ENCODE measurements around the gene UBE2I.

UBE2I gene

GRCh38 chr16:1309888-1310831, 724 bp downstream of the UBE2I start:
- H3K4me1 ChIP-seq (ENCODE audit: insufficient read depth, low read length) = peaks cover 5% of the 10 kb centered on the region; the same call in 1 of the 2 replicates
- H3K36me3 ChIP-seq (ENCODE audit: insufficient read depth, low read length) = peaks cover 5% of the 10 kb centered on the region; the same call in 1 of the 2 replicates

GRCh38 chr16:1310832-1311200, 1.4 kb downstream of the UBE2I start:
- peaks cover 9% of the 10 kb centered on the region for H3K36me3 ChIP-seq (ENCODE audit: insufficient read depth, low read length)
- no peaks in the 10 kb centered on the region for H3K9me3 ChIP-seq (ENCODE audit: control insufficient read depth, insufficient read depth, low read length)
- peak overlapping the region; percentile 90; the same call in 1 of the 2 replicates for H3K9ac ChIP-seq (ENCODE audit: low read depth, low read length)
- H3K4me1 ChIP-seq (ENCODE audit: insufficient read depth, low read length) = peaks cover 5% of the 10 kb centered on the region; the same call in 1 of the 2 replicates

More at GRCh38 chr16:1309888-1310831, 724 bp downstream of the UBE2I start:
- Histone ChIP-seq H3K9ac (ENCODE audit: low read depth, low read length) (peak overlapping the region; percentile 90), H3K9me3 (ENCODE audit: control insufficient read depth, insufficient read depth, low read length) (no peaks in the 10 kb centered on the region)

- peak overlapping the region; percentile 90; the same call in 1 of the 2 replicates for H3K9ac ChIP-seq (ENCODE audit: low read depth, low read length)
- H3K4me1 ChIP-seq (ENCODE audit: insufficient read depth, low read length) = peaks cover 5% of the 10 kb centered on the region; the same call in 1 of the 2 replicates
- peaks cover 13% of the 10 kb centered on the region for H3K36me3 ChIP-seq (ENCODE audit: insufficient read depth, low read length)
- no peaks in the 10 kb centered on the region for H3K9me3 ChIP-seq (ENCODE audit: control insufficient read depth, insufficient read depth, low read length)
Observed at GRCh38 chr16:1311212-1311737, 1.8 kb downstream of the UBE2I start.

- Histone ChIP-seq H3K4me1 (ENCODE audit: insufficient read depth, low read length) (peaks cover 5% of the 10 kb centered on the region; the same call in 1 of the 2 replicates), H3K36me3 (ENCODE audit: insufficient read depth, low read length) (peaks cover 19% of the 10 kb centered on the region), H3K9ac (ENCODE audit: low read depth, low read length) (no peak overlapping the region; the same call in 1 of the 2 replicates), H3K9me3 (ENCODE audit: control insufficient read depth, insufficient read depth, low read length) (no peaks in the 10 kb centered on the region)
Observed at GRCh38 chr16:1311738-1312466, 2.5 kb downstream of the UBE2I start.

- Histone ChIP-seq H3K9ac (ENCODE audit: low read depth, low read length) (no peak overlapping the region), H3K36me3 (ENCODE audit: insufficient read depth, low read length) (peaks cover 21% of the 10 kb centered on the region)
Observed at GRCh38 chr16:1312467-1312816, 3.0 kb downstream of the UBE2I start.

GRCh38 chr16:1312903-1313302, 3.5 kb downstream of the UBE2I start:
- Histone ChIP-seq H3K4me1 (ENCODE audit: insufficient read depth, low read length) (peaks cover 5% of the 10 kb centered on the region; the same call in 1 of the 2 replicates), H3K9me3 (ENCODE audit: control insufficient read depth, insufficient read depth, low read length) (no peaks in the 10 kb centered on the region), H3K9ac (ENCODE audit: low read depth, low read length) (no peak overlapping the region), H3K36me3 (ENCODE audit: insufficient read depth, low read length) (peaks cover 21% of the 10 kb centered on the region)

More at GRCh38 chr16:1312467-1312816, 3.0 kb downstream of the UBE2I start:
- Histone ChIP-seq H3K4me1 (ENCODE audit: insufficient read depth, low read length) (peaks cover 5% of the 10 kb centered on the region; the same call in 1 of the 2 replicates), H3K9me3 (ENCODE audit: control insufficient read depth, insufficient read depth, low read length) (no peaks in the 10 kb centered on the region)

- Histone ChIP-seq H3K36me3 (ENCODE audit: insufficient read depth, low read length) (peaks cover 30% of the 10 kb centered on the region), H3K9ac (ENCODE audit: low read depth, low read length) (no peak overlapping the region), H3K4me1 (ENCODE audit: insufficient read depth, low read length) (peaks cover 5% of the 10 kb centered on the region; the same call in 1 of the 2 replicates), H3K9me3 (ENCODE audit: control insufficient read depth, insufficient read depth, low read length) (no peaks in the 10 kb centered on the region)
Observed at GRCh38 chr16:1313721-1314369, 4.4 kb downstream of the UBE2I start.

- peaks cover 37% of the 10 kb centered on the region for H3K36me3 ChIP-seq (ENCODE audit: insufficient read depth, low read length)
- no peaks in the 10 kb centered on the region for H3K9me3 ChIP-seq (ENCODE audit: control insufficient read depth, insufficient read depth, low read length)
- H3K4me1 ChIP-seq (ENCODE audit: insufficient read depth, low read length) = peaks cover 5% of the 10 kb centered on the region; the same call in 1 of the 2 replicates
- no peak overlapping the region for H3K9ac ChIP-seq (ENCODE audit: low read depth, low read length)
Observed at GRCh38 chr16:1314399-1315068, 5.1 kb downstream of the UBE2I start.

GRCh38 chr16:1315081-1316032, 5.9 kb downstream of the UBE2I start:
- no peak overlapping the region for H3K9ac ChIP-seq (ENCODE audit: low read depth, low read length)
- peaks cover 45% of the 10 kb centered on the region for H3K36me3 ChIP-seq (ENCODE audit: insufficient read depth, low read length)
- H3K4me1 ChIP-seq (ENCODE audit: insufficient read depth, low read length) = peaks cover 5% of the 10 kb centered on the region; the same call in 1 of the 2 replicates
- no peaks in the 10 kb centered on the region for H3K9me3 ChIP-seq (ENCODE audit: control insufficient read depth, insufficient read depth, low read length)

- Histone ChIP-seq H3K9ac (ENCODE audit: low read depth, low read length) (no peak overlapping the region), H3K9me3 (ENCODE audit: control insufficient read depth, insufficient read depth, low read length) (no peaks in the 10 kb centered on the region), H3K4me1 (ENCODE audit: insufficient read depth, low read length) (peaks cover 5% of the 10 kb centered on the region; the same call in 1 of the 2 replicates), H3K36me3 (ENCODE audit: insufficient read depth, low read length) (peaks cover 49% of the 10 kb centered on the region)
Observed at GRCh38 chr16:1316033-1316405, 6.6 kb downstream of the UBE2I start.

GRCh38 chr16:1317479-1318267, 8.2 kb downstream of the UBE2I start:
- no peak overlapping the region for H3K9ac ChIP-seq (ENCODE audit: low read depth, low read length)
- no peaks in the 10 kb centered on the region for H3K4me1 ChIP-seq (ENCODE audit: insufficient read depth, low read length)
- H3K36me3 ChIP-seq (ENCODE audit: insufficient read depth, low read length) = peaks cover 49% of the 10 kb centered on the region
- no peaks in the 10 kb centered on the region for H3K9me3 ChIP-seq (ENCODE audit: control insufficient read depth, insufficient read depth, low read length)

- H3K36me3 ChIP-seq (ENCODE audit: insufficient read depth, low read length) = peaks cover 49% of the 10 kb centered on the region
- no peaks in the 10 kb centered on the region for H3K9me3 ChIP-seq (ENCODE audit: control insufficient read depth, insufficient read depth, low read length)
- no peak overlapping the region for H3K9ac ChIP-seq (ENCODE audit: low read depth, low read length)
- H3K4me1 ChIP-seq (ENCODE audit: insufficient read depth, low read length) = no peaks in the 10 kb centered on the region
Observed at GRCh38 chr16:1318268-1318545, 8.8 kb downstream of the UBE2I start.
